ENCODE measurements around the gene ZNF652.
"Not testable (repeated sequence)": the region's sequence is repeated elsewhere in the genome, so short reads cannot be mapped to it uniquely, and the experiment has no call there.

ZNF652 gene

GRCh38 chr17:49386373-49386772 lies 24.3 kb upstream of the ZNF652 start:
- DNase-seq: no peak

- DNase-seq: no peak
These were observed 22.9 kb upstream of the ZNF652 start for GRCh38 chr17:49384951-49385350.

GRCh38 chr17:49383060-49383459 lies 21.0 kb upstream of the ZNF652 start:
- no peak for DNase-seq

GRCh38 chr17:49382556-49382955 lies 20.5 kb upstream of the ZNF652 start:
- DNase-seq: no peak

- no peak for DNase-seq
These were observed 19.7 kb upstream of the ZNF652 start for GRCh38 chr17:49381793-49382192.

GRCh38 chr17:49381033-49381432 lies 19.0 kb upstream of the ZNF652 start:
- no peak for DNase-seq

GRCh38 chr17:49379926-49380325 lies 17.9 kb upstream of the ZNF652 start:
- DNase-seq: no peak

GRCh38 chr17:49378311-49378710 lies 16.3 kb upstream of the ZNF652 start:
- no peak for DNase-seq

GRCh38 chr17:49375544-49375943 lies 13.5 kb upstream of the ZNF652 start:
- no peak for DNase-seq

GRCh38 chr17:49373115-49373514 lies 11.1 kb upstream of the ZNF652 start:
- DNase-seq: no peak

GRCh38 chr17:49372425-49372824 lies 10.4 kb upstream of the ZNF652 start:
- no peak for DNase-seq

GRCh38 chr17:49370971-49371834 lies 9.2 kb upstream of the ZNF652 start:
- no peak for DNase-seq

GRCh38 chr17:49369760-49370159 lies 7.7 kb upstream of the ZNF652 start:
- no peak for DNase-seq

- DNase-seq: no peak
These were observed 7.0 kb upstream of the ZNF652 start for GRCh38 chr17:49369089-49369488.

GRCh38 chr17:49365667-49366066 lies 3.6 kb upstream of the ZNF652 start:
- peak; percentile 82 for DNase-seq

GRCh38 chr17:49365126-49365525 lies 3.1 kb upstream of the ZNF652 start:
- DNase-seq: not testable (repeated sequence)

GRCh38 chr17:49364119-49364518 lies 2.1 kb upstream of the ZNF652 start:
- DNase-seq: peak; percentile 42

- no peak for DNase-seq
These were observed 1.2 kb upstream of the ZNF652 start for GRCh38 chr17:49363251-49363650.

- DNase-seq: no peak
These were observed 670 bp upstream of the ZNF652 start for GRCh38 chr17:49362723-49363117.

- peak; percentile 94 for DNase-seq
These were observed 735 bp downstream of the ZNF652 start for GRCh38 chr17:49361129-49361901.

GRCh38 chr17:49360796-49361128 lies 1.3 kb downstream of the ZNF652 start:
- no peak for DNase-seq

- DNase-seq: peak; percentile 20
These were observed 1.9 kb downstream of the ZNF652 start for GRCh38 chr17:49359990-49360795.

- peak; percentile 43 for DNase-seq
These were observed 3.3 kb downstream of the ZNF652 start for GRCh38 chr17:49358641-49359247.
